ENCODE data around the gene DAW1. TPM values are rescaled to one million over a fixed set of nuclear protein-coding genes. Genes with fewer than 3 reads are reported as not detected.

The DAW1 gene
- total and polyA plus RNA-seq, 2 of the 13 experiments (the other 11 are each of a cell fraction or from before 2014, with no cell fraction given): not detected

DNA sequence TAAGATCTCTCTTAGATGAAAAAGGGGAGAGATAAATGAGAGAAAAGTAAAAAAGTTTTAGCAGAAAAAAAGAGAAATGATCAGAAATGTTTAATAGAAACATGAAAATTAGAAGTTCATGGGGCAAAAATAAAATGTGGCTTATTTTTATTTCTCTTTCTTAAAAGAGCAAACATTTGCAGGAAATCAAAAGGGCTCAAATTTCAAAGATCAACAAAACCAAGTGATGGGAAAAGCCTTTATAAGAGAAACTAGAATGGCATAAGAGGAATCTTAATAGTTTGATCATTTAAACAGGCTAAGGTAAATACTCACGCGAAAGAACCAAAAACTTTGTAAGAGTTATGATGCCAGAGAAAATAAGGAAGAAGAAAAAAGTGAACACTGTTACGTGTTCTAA, 23.3 kb upstream of the DAW1 start (continued):
- TF ChIP-seq, protein P1, sequence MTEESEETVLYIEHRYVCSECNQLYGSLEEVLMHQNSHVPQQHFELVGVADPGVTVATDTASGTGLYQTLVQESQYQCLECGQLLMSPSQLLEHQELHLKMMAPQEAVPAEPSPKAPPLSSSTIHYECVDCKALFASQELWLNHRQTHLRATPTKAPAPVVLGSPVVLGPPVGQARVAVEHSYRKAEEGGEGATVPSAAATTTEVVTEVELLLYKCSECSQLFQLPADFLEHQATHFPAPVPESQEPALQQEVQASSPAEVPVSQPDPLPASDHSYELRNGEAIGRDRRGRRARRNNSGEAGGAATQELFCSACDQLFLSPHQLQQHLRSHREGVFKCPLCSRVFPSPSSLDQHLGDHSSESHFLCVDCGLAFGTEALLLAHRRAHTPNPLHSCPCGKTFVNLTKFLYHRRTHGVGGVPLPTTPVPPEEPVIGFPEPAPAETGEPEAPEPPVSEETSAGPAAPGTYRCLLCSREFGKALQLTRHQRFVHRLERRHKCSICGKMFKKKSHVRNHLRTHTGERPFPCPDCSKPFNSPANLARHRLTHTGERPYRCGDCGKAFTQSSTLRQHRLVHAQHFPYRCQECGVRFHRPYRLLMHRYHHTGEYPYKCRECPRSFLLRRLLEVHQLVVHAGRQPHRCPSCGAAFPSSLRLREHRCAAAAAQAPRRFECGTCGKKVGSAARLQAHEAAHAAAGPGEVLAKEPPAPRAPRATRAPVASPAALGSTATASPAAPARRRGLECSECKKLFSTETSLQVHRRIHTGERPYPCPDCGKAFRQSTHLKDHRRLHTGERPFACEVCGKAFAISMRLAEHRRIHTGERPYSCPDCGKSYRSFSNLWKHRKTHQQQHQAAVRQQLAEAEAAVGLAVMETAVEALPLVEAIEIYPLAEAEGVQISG (CRISPR knock-in tag; IDR thresholded peaks at IDR 0.05): no peak

DNA sequence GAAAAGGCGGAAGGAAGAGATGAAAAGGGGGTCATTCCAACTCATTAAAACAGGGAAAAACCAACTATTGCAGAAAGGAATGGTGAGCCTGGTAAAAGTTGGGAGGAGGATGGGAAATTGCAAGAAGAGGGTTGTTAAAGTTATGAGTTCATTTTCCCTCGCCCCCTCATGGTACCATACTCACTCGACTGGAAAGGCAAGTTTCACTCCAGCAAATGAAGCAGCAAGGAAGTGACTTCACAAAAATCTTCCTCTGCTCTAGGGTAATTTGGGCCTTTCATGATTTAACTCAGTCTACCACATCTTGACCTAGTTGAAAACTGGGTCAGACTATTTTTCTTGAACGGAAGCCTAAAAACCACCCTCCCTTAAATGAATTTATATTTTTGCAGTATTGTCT, 22.8 kb upstream of the DAW1 start:
- Histone ChIP-seq H3K9me3 (ENCODE audit: low read length) (no peaks in the 10 kb centered on the region), H3K27ac (ENCODE audit: extremely low read length, insufficient read depth, low read length) (no peak overlapping the region)

More for the DNA sequence above, 22.8 kb upstream of the DAW1 start:
- BruUV-seq (replicated peaks): no TSS peak
- TF ChIP-seq, protein P2, sequence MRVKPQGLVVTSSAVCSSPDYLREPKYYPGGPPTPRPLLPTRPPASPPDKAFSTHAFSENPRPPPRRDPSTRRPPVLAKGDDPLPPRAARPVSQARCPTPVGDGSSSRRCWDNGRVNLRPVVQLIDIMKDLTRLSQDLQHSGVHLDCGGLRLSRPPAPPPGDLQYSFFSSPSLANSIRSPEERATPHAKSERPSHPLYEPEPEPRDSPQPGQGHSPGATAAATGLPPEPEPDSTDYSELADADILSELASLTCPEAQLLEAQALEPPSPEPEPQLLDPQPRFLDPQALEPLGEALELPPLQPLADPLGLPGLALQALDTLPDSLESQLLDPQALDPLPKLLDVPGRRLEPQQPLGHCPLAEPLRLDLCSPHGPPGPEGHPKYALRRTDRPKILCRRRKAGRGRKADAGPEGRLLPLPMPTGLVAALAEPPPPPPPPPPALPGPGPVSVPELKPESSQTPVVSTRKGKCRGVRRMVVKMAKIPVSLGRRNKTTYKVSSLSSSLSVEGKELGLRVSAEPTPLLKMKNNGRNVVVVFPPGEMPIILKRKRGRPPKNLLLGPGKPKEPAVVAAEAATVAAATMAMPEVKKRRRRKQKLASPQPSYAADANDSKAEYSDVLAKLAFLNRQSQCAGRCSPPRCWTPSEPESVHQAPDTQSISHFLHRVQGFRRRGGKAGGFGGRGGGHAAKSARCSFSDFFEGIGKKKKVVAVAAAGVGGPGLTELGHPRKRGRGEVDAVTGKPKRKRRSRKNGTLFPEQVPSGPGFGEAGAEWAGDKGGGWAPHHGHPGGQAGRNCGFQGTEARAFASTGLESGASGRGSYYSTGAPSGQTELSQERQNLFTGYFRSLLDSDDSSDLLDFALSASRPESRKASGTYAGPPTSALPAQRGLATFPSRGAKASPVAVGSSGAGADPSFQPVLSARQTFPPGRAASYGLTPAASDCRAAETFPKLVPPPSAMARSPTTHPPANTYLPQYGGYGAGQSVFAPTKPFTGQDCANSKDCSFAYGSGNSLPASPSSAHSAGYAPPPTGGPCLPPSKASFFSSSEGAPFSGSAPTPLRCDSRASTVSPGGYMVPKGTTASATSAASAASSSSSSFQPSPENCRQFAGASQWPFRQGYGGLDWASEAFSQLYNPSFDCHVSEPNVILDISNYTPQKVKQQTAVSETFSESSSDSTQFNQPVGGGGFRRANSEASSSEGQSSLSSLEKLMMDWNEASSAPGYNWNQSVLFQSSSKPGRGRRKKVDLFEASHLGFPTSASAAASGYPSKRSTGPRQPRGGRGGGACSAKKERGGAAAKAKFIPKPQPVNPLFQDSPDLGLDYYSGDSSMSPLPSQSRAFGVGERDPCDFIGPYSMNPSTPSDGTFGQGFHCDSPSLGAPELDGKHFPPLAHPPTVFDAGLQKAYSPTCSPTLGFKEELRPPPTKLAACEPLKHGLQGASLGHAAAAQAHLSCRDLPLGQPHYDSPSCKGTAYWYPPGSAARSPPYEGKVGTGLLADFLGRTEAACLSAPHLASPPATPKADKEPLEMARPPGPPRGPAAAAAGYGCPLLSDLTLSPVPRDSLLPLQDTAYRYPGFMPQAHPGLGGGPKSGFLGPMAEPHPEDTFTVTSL (CRISPR knock-in tag; IDR thresholded peaks at IDR 0.05; ENCODE audit: borderline replicate concordance): no peak
- TF ChIP-seq DR1 (CRISPR knock-in tag; IDR thresholded peaks at IDR 0.05) (no peak), NFYB (CRISPR knock-in tag; IDR thresholded peaks at IDR 0.05) (no peak), ATF7 (IDR thresholded peaks at IDR 0.05) (no peak), ATF7 (CRISPR knock-in tag; IDR thresholded peaks at IDR 0.05) (no peak), MATR3 (CRISPR knock-in tag; IDR thresholded peaks at IDR 0.05) (no peak), ZFP62 (CRISPR knock-in tag; IDR thresholded peaks at IDR 0.05) (no peak), TCF7L2 (IDR thresholded peaks at IDR 0.05; ENCODE audit: low read depth, low read length) (no peak), SMARCE1 (IDR thresholded peaks at IDR 0.05; ENCODE audit: borderline replicate concordance) (no peak)
- TF ChIP-seq, protein P3, sequence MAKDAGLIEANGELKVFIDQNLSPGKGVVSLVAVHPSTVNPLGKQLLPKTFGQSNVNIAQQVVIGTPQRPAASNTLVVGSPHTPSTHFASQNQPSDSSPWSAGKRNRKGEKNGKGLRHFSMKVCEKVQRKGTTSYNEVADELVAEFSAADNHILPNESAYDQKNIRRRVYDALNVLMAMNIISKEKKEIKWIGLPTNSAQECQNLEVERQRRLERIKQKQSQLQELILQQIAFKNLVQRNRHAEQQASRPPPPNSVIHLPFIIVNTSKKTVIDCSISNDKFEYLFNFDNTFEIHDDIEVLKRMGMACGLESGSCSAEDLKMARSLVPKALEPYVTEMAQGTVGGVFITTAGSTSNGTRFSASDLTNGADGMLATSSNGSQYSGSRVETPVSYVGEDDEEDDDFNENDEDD (CRISPR knock-in tag; IDR thresholded peaks at IDR 0.05; ENCODE audit: borderline replicate concordance): no peak
- TF ChIP-seq, protein P4, sequence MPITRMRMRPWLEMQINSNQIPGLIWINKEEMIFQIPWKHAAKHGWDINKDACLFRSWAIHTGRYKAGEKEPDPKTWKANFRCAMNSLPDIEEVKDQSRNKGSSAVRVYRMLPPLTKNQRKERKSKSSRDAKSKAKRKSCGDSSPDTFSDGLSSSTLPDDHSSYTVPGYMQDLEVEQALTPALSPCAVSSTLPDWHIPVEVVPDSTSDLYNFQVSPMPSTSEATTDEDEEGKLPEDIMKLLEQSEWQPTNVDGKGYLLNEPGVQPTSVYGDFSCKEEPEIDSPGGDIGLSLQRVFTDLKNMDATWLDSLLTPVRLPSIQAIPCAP (CRISPR knock-in tag; IDR thresholded peaks at IDR 0.05; ENCODE audit: low read depth): no peak
- no peak for DNase-seq (ENCODE audit: low spot score)
- no peak for ATAC-seq
- H3K79me2 ChIP-seq (ENCODE audit: insufficient read depth, low read length): no peaks in the 10 kb centered on the region
- H4K20me1 ChIP-seq (ENCODE audit: insufficient read depth, low read length): no peaks in the 10 kb centered on the region
- no peak for FAIRE-seq
- no peak overlapping the region for H3K9ac ChIP-seq (ENCODE audit: insufficient read depth, low read depth, low read length)
- H3K4me2 ChIP-seq (ENCODE audit: low read depth, low read length): no peak overlapping the region
- POLR2A ChIA-PET: no interaction called here
- H3K4me3 ChIP-seq (replicated peaks in 1 of 3; ENCODE audit: insufficient read depth in 1 of 3, low read depth in 2 of 3, low read length in 3 of 3): no peak overlapping the region
- no peak overlapping the region for H2AFZ ChIP-seq (ENCODE audit: low read length)
- peaks cover 2 to 13% of the 10 kb centered on the region in 2 experiments; a peak in 3 of 5 replicates for H3K27me3 ChIP-seq (ENCODE audit: control insufficient read depth in 1 of 2, insufficient read depth in 2 of 2, low read length in 2 of 2)
- intact Hi-C loops (cut with micrococcal nuclease; ENCODE audit: unreplicated experiment) (no loop called here), in situ Hi-C loops (cut with HindIII; ENCODE audit: extremely low pct_ligation_motif_present, low pct_unique_long_range_greater_than_20kb) (no loop called here)
- CTCF ChIA-PET (ENCODE audit: low intra/inter-chr PET ratio, low total read pairs): no interaction called here
- no peaks in the 10 kb centered on the region for H3K36me3 ChIP-seq (replicated peaks in 1 of 2; ENCODE audit: control insufficient read depth in 1 of 2, insufficient read depth in 2 of 2, low read length in 2 of 2)
- WGBS (ENCODE audit: low lambda C conversion rate): 74% methylated on average over 4 of the region's 4 CpGs
- peaks cover 5% of the 10 kb centered on the region for H3K4me1 ChIP-seq (ENCODE audit: insufficient read depth, low read length)

Data from HepG2 (cell line).